GM12878 (cell line): Measurements from ENCODE around the gene PROKR1. TPM values are rescaled to one million over a fixed set of nuclear protein-coding genes. Genes with fewer than 3 reads are reported as not detected.

Source experiments
- ATAC-seq: fragments of 200-7000 bp; cut with Tn5 transposase; 3 replicates; pipeline ENCODE4 v1.9.1; 2020; ENCODE audit warnings: mild to moderate bottlenecking, moderate library complexity
- BruUV-seq: library from RNA; stranded (reverse); fragments of 400-500 nt; replicated peaks from 2 replicates; lab custom pipeline; 2021; lab: Mats Ljungman, UMichigan
- CTCF ChIA-PET: fragments of 300-600 bp; sonication (Branson Sonifier 250); formaldehyde crosslinking; extraction: SDS; loops from one replicate; lab custom pipeline; 2021; ENCODE audit warnings: inconsistent platforms; lab: Yijun Ruan, JAX
- POLR2A ChIA-PET: fragments of 350-600 bp; formaldehyde crosslinking; extraction: SDS; loops from one replicate; lab custom pipeline; 2021; ENCODE audit warnings: inconsistent platforms; lab: Charles Lee
- RAD21 ChIA-PET: fragments of 300-600 bp; sonication (Branson Sonifier 250); formaldehyde crosslinking; loops from one replicate; lab custom pipeline; 2023; ENCODE audit warnings: antibody characterized with exemption; ENCODE audit not compliant: unreplicated experiment; lab: Charles Lee
- SMC1A ChIA-PET: fragments of 300-600 bp; sonication (Branson Sonifier 250); formaldehyde crosslinking; loops from one replicate; lab custom pipeline; 2023; ENCODE audit not compliant: unreplicated experiment, uncharacterized antibody; lab: Charles Lee
- DNase-seq: peaks from one replicate; pipeline ENCODE4 v3.0.0-alpha.2; 2011; ENCODE audit warnings: low read depth, low spot score
- FAIRE-seq: peaks from 3 replicates; lab custom pipeline; 2011; peaks lifted over from hg19 to GRCh38; lab: Jason Lieb, UNC
- H2AFZ ChIP-seq: 2 replicates; pipeline ENCODE4 v1.6.0; 2011; ENCODE audit warnings: low read depth, low read length, control low read depth; ENCODE audit not compliant: control insufficient read depth
- H3K27ac ChIP-seq: 2 replicates; pipeline ENCODE4 v1.5.1; 2011; ENCODE audit warnings: control low read depth; ENCODE audit not compliant: control insufficient read depth, insufficient read depth
- H3K27me3 ChIP-seq, 2 experiments: replicated peaks in 1 of 2; 2 replicates each; pipeline versions ENCODE4 v1.6.0 to v1.6.1; 2011; ENCODE audit warnings: low read length in 1 of 2; ENCODE audit not compliant: control insufficient read depth in 2 of 2, insufficient read depth in 2 of 2
- H3K36me3 ChIP-seq, 2 experiments: 2 replicates each; pipeline ENCODE4 v1.5.1; 2011; ENCODE audit warnings: low read length in 1 of 2; ENCODE audit not compliant: control insufficient read depth in 2 of 2, insufficient read depth in 2 of 2
- H3K4me1 ChIP-seq: 2 replicates; pipeline ENCODE4 v1.6.1; 2011; ENCODE audit warnings: mild to moderate bottlenecking, low read length, moderate library complexity, mixed read lengths; ENCODE audit not compliant: control insufficient read depth, insufficient read depth
- H3K4me2 ChIP-seq: 2 replicates; pipeline ENCODE4 v1.6.0; 2011; ENCODE audit warnings: control low read depth; ENCODE audit not compliant: control insufficient read depth, insufficient read depth
- H3K4me3 ChIP-seq: fragments of 200-600 bp; sonication (generic); 2 replicates; pipeline ENCODE4 v1.5.1; 2016
- H3K79me2 ChIP-seq: 2 replicates; pipeline ENCODE4 v1.6.0; 2011; ENCODE audit warnings: low read length; ENCODE audit not compliant: control insufficient read depth, insufficient read depth
- H3K9ac ChIP-seq: 2 replicates; pipeline ENCODE4 v1.8.0; 2011; ENCODE audit warnings: low read length, control low read depth, mixed read lengths; ENCODE audit not compliant: control insufficient read depth, insufficient read depth
- H3K9me3 ChIP-seq: replicated peaks from 3 replicates; pipeline ENCODE4 v1.5.1; 2011; ENCODE audit warnings: mild to moderate bottlenecking, low read length; ENCODE audit not compliant: control insufficient read depth, insufficient read depth
- H4K20me1 ChIP-seq: 2 replicates; pipeline ENCODE4 v1.6.0; 2011; ENCODE audit not compliant: control insufficient read depth, insufficient read depth
- ATF7 ChIP-seq: fragments of 450-650 bp; IDR thresholded peaks from 2 replicates; pipeline ENCODE4 v1.6.1; 2016; ENCODE audit warnings: low read depth, mild to moderate bottlenecking
- BCLAF1 ChIP-seq: fragments of 450-650 bp; IDR thresholded peaks from 2 replicates; pipeline ENCODE4 v1.6.1; 2017; ENCODE audit warnings: antibody characterized with exemption, mild to moderate bottlenecking, moderate library complexity
- CBFB ChIP-seq: IDR thresholded peaks from 2 replicates; pipeline ENCODE4 v1.6.1; 2016; ENCODE audit warnings: antibody characterized with exemption, low read depth
- CHD4 ChIP-seq: fragments of 200-600 bp; sonication (generic); IDR thresholded peaks from 2 replicates; pipeline ENCODE4 v1.6.1; 2016; ENCODE audit warnings: mild to moderate bottlenecking
- HDGF ChIP-seq: fragments of 450-650 bp; IDR thresholded peaks from 2 replicates; pipeline ENCODE4 v1.6.1; 2016; ENCODE audit warnings: antibody characterized with exemption
- JUNB ChIP-seq: IDR thresholded peaks from 2 replicates; pipeline ENCODE4 v1.6.1; 2016; ENCODE audit warnings: antibody characterized with exemption, mild to moderate bottlenecking
- KAT2A ChIP-seq: conservative IDR thresholded peaks from 2 replicates; pipeline ENCODE4 v1.6.1; 2011; ENCODE audit warnings: low read depth, low read length; ENCODE audit not compliant: control insufficient read depth
- KDM1A ChIP-seq: fragments of 200-600 bp; sonication (generic); IDR thresholded peaks from 2 replicates; pipeline ENCODE4 v1.6.1; 2016; ENCODE audit warnings: borderline replicate concordance
- NFIC ChIP-seq: IDR thresholded peaks from 2 replicates; pipeline ENCODE4 v1.6.1; 2012; ENCODE audit warnings: low read depth, mild to moderate bottlenecking, inconsistent platforms, low read length, moderate library complexity
- PAX5 ChIP-seq: IDR thresholded peaks from 2 replicates; pipeline ENCODE4 v1.6.1; 2011; ENCODE audit warnings: low read depth, low read length, borderline replicate concordance
- POLR2A ChIP-seq: IDR thresholded peaks from 2 replicates; pipeline ENCODE4 v1.6.1; 2011; ENCODE audit warnings: low read depth, mild to moderate bottlenecking, low read length
- RB1 ChIP-seq: fragments of 450-650 bp; formaldehyde crosslinking; IDR thresholded peaks from 2 replicates; pipeline ENCODE4 v1.6.1; 2017; ENCODE audit warnings: mild to moderate bottlenecking, borderline replicate concordance
- RELA ChIP-seq: fragments of 450-650 bp; IDR thresholded peaks from 2 replicates; pipeline ENCODE4 v1.8.0; 2014; ENCODE audit warnings: borderline replicate concordance; ENCODE audit not compliant: partially characterized antibody
- SIX5 ChIP-seq: IDR thresholded peaks from 2 replicates; pipeline ENCODE4 v1.6.1; 2011; ENCODE audit warnings: mild to moderate bottlenecking, low read depth, low read length, moderate library complexity; ENCODE audit not compliant: severe bottlenecking
- TARDBP ChIP-seq: IDR thresholded peaks from 2 replicates; pipeline ENCODE4 v1.6.1; 2016; ENCODE audit warnings: borderline replicate concordance
- ZZZ3 ChIP-seq: IDR thresholded peaks from 2 replicates; pipeline ENCODE4 v1.6.1; 2011; ENCODE audit warnings: low read depth; ENCODE audit not compliant: control insufficient read depth, insufficient read length
- WGBS: methylation state at CpG from one replicate; pipeline ENCODE4 v1.1.6; 2016; ENCODE audit warnings: low lambda C conversion rate; ENCODE audit not compliant: insufficient replicate concordance, insufficient coverage; ENCODE audit errors: missing lambda C conversion rate; 5-methylcytosine and 5-hydroxymethylcytosine counted together
- in situ Hi-C: fragments of 300-500 bp; cut with MboI; formaldehyde crosslinking; loops from 9 replicates; pipeline ENCODE4 v1.14.3; 2018; ENCODE audit warnings: mixed read lengths
- intact Hi-C: fragments of 100-400 bp; cut with micrococcal nuclease; formaldehyde crosslinking; loops from one replicate; pipeline ENCODE4 v1.14.2; 2022; ENCODE audit not compliant: unreplicated experiment
- polyA plus RNA-seq, 11 experiments: library from polyadenylated mRNA; depleted of rRNA in 4 of 11; unstranded in 6 of 11; stranded (reverse) in 5 of 11; fragments of >200 nt; fragmentation: Nextera tagmentation in 4 of 11; fragmentation: Illumina TruSeq in 1 of 11; extraction: Ambion mirVana in 4 of 11; extraction: Trizol in 1 of 11; gene quantifications; 1 replicate in 1 of 11; 2 replicates in 10 of 11; pipeline versions ENCODE4 v1.2.1 to v1.2.3, GENCODE V29; 2011 to 2016; ENCODE audit warnings: inconsistent platforms in 2 of 11, missing spikeins in 2 of 11, low read depth in 1 of 11
- total RNA-seq, 4 experiments: library from RNA; depleted of rRNA in 3 of 4; stranded (reverse); fragments of >200 nt in 3 of 4; fragmentation: Illumina TruSeq in 1 of 4; extraction: Trizol in 1 of 4; gene quantifications; 2 replicates each; pipeline versions ENCODE4 v1.2.1 to v1.2.3, GENCODE V29; 2013 to 2021
- TF ChIP-seq, protein P1 (sequence below): fragments of 450-650 bp; formaldehyde crosslinking; IDR thresholded peaks from 2 replicates; pipeline ENCODE4 v1.4.0; 2022; ENCODE audit warnings: mild to moderate bottlenecking, moderate library complexity
- TF ChIP-seq, protein P2 (sequence below): IDR thresholded peaks from 2 replicates; pipeline ENCODE4 v1.6.1; 2012; ENCODE audit warnings: mild to moderate bottlenecking, low read depth, low read length

The PROKR1 gene
- total and polyA plus RNA-seq, 10 of the 15 experiments (the other 5 are each of a cell fraction or from before 2014, with no cell fraction given): 0.01 to 0.02 TPM; not detected in 8

- no peaks in the 10 kb centered on the region for H3K79me2 ChIP-seq
- CTCF ChIA-PET: interaction anchor here (1.6 kb wide), 1 partner anchor 28 kb away, joined by 4 read pairs; no protein-coding TSS in a partner anchor
- POLR2A ChIA-PET: no interaction called here
- SMC1A ChIA-PET: no interaction called here
- in situ Hi-C loops (no loop called here), intact Hi-C loops (no loop called here)
- no peak overlapping the region for H3K4me2 ChIP-seq
- WGBS: 62% methylated on average over 6 of the region's 6 CpGs
- no peak overlapping the region for H3K4me3 ChIP-seq
- H2AFZ ChIP-seq: no peak overlapping the region
- DNase-seq: no peak
- H3K9me3 ChIP-seq: no peaks in the 10 kb centered on the region
- BruUV-seq: no TSS peak
- H3K36me3 ChIP-seq: no peaks in the 10 kb centered on the region
- H4K20me1 ChIP-seq: no peaks in the 10 kb centered on the region
- RAD21 ChIA-PET: no interaction called here
- H3K4me1 ChIP-seq: no peaks in the 10 kb centered on the region
- H3K27me3 ChIP-seq: no peaks in the 10 kb centered on the region; a peak in 3 of 4 replicates
- no peak overlapping the region for H3K9ac ChIP-seq
- FAIRE-seq: no peak
- H3K27ac ChIP-seq: no peak overlapping the region
- ATAC-seq: no peak
- TF ChIP-seq POLR2A (no peak), CBFB (no peak), BCLAF1 (no peak), PAX5 (no peak), ATF7 (no peak), RB1 (no peak), JUNB (no peak), SIX5 (no peak), RELA (no peak), HDGF (no peak), TARDBP (no peak), ZZZ3 (no peak), KAT2A (no peak), CHD4 (no peak), NFIC (no peak), KDM1A (no peak)
- TF ChIP-seq, protein P1, sequence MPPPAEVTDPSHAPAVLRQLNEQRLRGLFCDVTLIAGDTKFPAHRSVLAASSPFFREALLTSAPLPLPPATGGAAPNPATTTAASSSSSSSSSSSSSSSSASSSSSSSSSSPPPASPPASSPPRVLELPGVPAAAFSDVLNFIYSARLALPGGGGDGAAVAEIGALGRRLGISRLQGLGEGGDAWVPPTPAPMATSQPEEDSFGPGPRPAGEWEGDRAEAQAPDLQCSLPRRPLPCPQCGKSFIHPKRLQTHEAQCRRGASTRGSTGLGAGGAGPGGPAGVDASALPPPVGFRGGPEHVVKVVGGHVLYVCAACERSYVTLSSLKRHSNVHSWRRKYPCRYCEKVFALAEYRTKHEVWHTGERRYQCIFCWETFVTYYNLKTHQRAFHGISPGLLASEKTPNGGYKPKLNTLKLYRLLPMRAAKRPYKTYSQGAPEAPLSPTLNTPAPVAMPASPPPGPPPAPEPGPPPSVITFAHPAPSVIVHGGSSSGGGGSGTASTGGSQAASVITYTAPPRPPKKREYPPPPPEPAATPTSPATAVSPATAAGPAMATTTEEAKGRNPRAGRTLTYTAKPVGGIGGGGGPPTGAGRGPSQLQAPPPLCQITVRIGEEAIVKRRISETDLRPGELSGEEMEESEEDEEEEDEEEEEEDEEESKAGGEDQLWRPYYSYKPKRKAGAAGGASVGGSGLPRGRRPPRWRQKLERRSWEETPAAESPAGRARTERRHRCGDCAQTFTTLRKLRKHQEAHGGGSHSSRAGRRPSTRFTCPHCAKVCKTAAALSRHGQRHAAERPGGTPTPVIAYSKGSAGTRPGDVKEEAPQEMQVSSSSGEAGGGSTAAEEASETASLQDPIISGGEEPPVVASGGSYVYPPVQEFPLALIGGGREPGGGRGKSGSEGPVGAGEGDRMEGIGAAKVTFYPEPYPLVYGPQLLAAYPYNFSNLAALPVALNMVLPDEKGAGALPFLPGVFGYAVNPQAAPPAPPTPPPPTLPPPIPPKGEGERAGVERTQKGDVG (CRISPR knock-in tag): no peak
- TF ChIP-seq, protein P2, sequence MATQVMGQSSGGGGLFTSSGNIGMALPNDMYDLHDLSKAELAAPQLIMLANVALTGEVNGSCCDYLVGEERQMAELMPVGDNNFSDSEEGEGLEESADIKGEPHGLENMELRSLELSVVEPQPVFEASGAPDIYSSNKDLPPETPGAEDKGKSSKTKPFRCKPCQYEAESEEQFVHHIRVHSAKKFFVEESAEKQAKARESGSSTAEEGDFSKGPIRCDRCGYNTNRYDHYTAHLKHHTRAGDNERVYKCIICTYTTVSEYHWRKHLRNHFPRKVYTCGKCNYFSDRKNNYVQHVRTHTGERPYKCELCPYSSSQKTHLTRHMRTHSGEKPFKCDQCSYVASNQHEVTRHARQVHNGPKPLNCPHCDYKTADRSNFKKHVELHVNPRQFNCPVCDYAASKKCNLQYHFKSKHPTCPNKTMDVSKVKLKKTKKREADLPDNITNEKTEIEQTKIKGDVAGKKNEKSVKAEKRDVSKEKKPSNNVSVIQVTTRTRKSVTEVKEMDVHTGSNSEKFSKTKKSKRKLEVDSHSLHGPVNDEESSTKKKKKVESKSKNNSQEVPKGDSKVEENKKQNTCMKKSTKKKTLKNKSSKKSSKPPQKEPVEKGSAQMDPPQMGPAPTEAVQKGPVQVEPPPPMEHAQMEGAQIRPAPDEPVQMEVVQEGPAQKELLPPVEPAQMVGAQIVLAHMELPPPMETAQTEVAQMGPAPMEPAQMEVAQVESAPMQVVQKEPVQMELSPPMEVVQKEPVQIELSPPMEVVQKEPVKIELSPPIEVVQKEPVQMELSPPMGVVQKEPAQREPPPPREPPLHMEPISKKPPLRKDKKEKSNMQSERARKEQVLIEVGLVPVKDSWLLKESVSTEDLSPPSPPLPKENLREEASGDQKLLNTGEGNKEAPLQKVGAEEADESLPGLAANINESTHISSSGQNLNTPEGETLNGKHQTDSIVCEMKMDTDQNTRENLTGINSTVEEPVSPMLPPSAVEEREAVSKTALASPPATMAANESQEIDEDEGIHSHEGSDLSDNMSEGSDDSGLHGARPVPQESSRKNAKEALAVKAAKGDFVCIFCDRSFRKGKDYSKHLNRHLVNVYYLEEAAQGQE: no peak
Observed at GRCh38 chr2:68623820-68624219, 19.6 kb upstream of the PROKR1 start.
